ENCODE data around the gene STX16. TPM values are rescaled to one million over a fixed set of nuclear protein-coding genes. Genes with fewer than 3 reads are reported as not detected.
"Not testable (repeated sequence)": the region's sequence is repeated elsewhere in the genome, so short reads cannot be mapped to it uniquely, and the experiment has no call there.

Gene STX16
- total and polyA plus RNA-seq, 8 donors = 50.4 to 105 (median 95.0) TPM

- H3K4me1 ChIP-seq = peaks cover 0 to 8% of the 10 kb centered on the region in 2 donors
- no peak overlapping the region for H3K4me3 ChIP-seq
- DNase-seq (no peak), ATAC-seq (no peak)
- TF ChIP-seq CTCF (IDR thresholded peaks at IDR 0.05) = no peak
- intact Hi-C loops (cut with DNase I) = loop anchor here in 1 of 2 donors (10.0 kb wide), 1 partner anchor 411 kb away; no protein-coding TSS in a partner anchor
- H3K36me3 ChIP-seq = no peaks in the 10 kb centered on the region
- H3K9me3 ChIP-seq = no peaks in the 10 kb centered on the region
- no peak overlapping the region for H3K27ac ChIP-seq
- peaks cover 0 to 8% of the 10 kb centered on the region in 2 donors for H3K27me3 ChIP-seq
These were observed 5.6 kb upstream of the STX16 start for GRCh38 chr20:58645412-58645968.

- intact Hi-C loops (cut with DNase I) = loop anchor here in 1 of 2 donors (10.0 kb wide), 1 partner anchor 411 kb away; no protein-coding TSS in a partner anchor
- no peaks in the 10 kb centered on the region for H3K36me3 ChIP-seq
- no peak overlapping the region for H3K27ac ChIP-seq
- no peaks in the 10 kb centered on the region for H3K9me3 ChIP-seq
- no peak for TF ChIP-seq CTCF (IDR thresholded peaks at IDR 0.05)
- peaks cover 0 to 8% of the 10 kb centered on the region in 2 donors for H3K4me1 ChIP-seq
- H3K4me3 ChIP-seq = no peak overlapping the region
- ATAC-seq (no peak), DNase-seq (no peak)
- H3K27me3 ChIP-seq = peaks cover 0 to 8% of the 10 kb centered on the region in 2 donors
These were observed 4.8 kb upstream of the STX16 start for GRCh38 chr20:58646257-58646656.

- ATAC-seq = no peak
- Histone ChIP-seq H3K27me3 (peaks cover 0 to 8% of the 10 kb centered on the region in 2 donors), H3K9me3 (no peaks in the 10 kb centered on the region), H3K27ac (no peak overlapping the region), H3K36me3 (no peaks in the 10 kb centered on the region), H3K4me3 (no peak overlapping the region), H3K4me1 (peaks cover 0 to 8% of the 10 kb centered on the region in 2 donors)
- no peak for DNase-seq
- intact Hi-C loops (cut with DNase I) = loop anchor here in 1 of 2 donors (10.0 kb wide), 1 partner anchor 412 kb away; no protein-coding TSS in a partner anchor
- TF ChIP-seq CTCF (IDR thresholded peaks at IDR 0.05) = no peak
These were observed 4.4 kb upstream of the STX16 start for GRCh38 chr20:58646703-58647102.

GRCh38 chr20:58647162-58647795 is 3.8 kb upstream of the STX16 start:
- ATAC-seq (no peak), DNase-seq (no peak)
- no peaks in the 10 kb centered on the region for H3K9me3 ChIP-seq
- no peak overlapping the region for H3K4me3 ChIP-seq
- peaks cover 0 to 8% of the 10 kb centered on the region in 2 donors for H3K27me3 ChIP-seq
- no peak overlapping the region for H3K27ac ChIP-seq
- H3K36me3 ChIP-seq = no peaks in the 10 kb centered on the region
- H3K4me1 ChIP-seq = peaks cover 0 to 8% of the 10 kb centered on the region in 2 donors
- intact Hi-C loops (cut with DNase I) = loop anchor here in 1 of 2 donors (10.0 kb wide), 1 partner anchor 412 kb away; no protein-coding TSS in a partner anchor
- no peak for TF ChIP-seq CTCF (IDR thresholded peaks at IDR 0.05)

- Histone ChIP-seq H3K27me3 (peaks cover 0 to 8% of the 10 kb centered on the region in 2 donors), H3K36me3 (no peaks in the 10 kb centered on the region), H3K4me1 (peaks cover 5 to 12% of the 10 kb centered on the region in 2 donors), H3K4me3 (no peak overlapping the region), H3K27ac (no peak overlapping the region), H3K9me3 (no peaks in the 10 kb centered on the region)
- TF ChIP-seq CTCF (IDR thresholded peaks at IDR 0.05) = no peak
- ATAC-seq (no peak), DNase-seq (no peak)
- intact Hi-C loops (cut with DNase I) = loop anchor here in 1 of 2 donors (10.0 kb wide), 1 partner anchor 413 kb away; no protein-coding TSS in a partner anchor
These were observed 3.1 kb upstream of the STX16 start for GRCh38 chr20:58647796-58648501.

GRCh38 chr20:58648502-58648825 is 2.6 kb upstream of the STX16 start:
- DNase-seq, H3K4me3 ChIP-seq, H3K27ac ChIP-seq, ATAC-seq, H3K9me3 ChIP-seq, H3K36me3 ChIP-seq, H3K27me3 ChIP-seq: not testable (repeated sequence)
- H3K4me1 ChIP-seq = peaks cover 10 to 18% of the 10 kb centered on the region in 2 donors
- intact Hi-C loops (cut with DNase I) = loop anchor here in 1 of 2 donors (10.0 kb wide), 1 partner anchor 414 kb away; no protein-coding TSS in a partner anchor
